ENCODE results near the gene ARHGAP12.
"Not testable (repeated sequence)": the region's sequence is repeated elsewhere in the genome, so short reads cannot be mapped to it uniquely, and the experiment has no call there.

ARHGAP12 gene

GRCh38 chr10:31928549-31929260, at the start of gene ARHGAP12:
Gene ARHGAP12 (minus strand): TSS chr10:31928831. CDS start chr10:31908855, 19,976 bp downstream.
- DNase-seq (ENCODE audit: low read depth in 2 of 2, low spot score in 1 of 2) = peak; percentile 69 to 78

GRCh38 chr10:31978156-31978483, 49.5 kb upstream of the ARHGAP12 start:
- DNase-seq (ENCODE audit: low read depth in 2 of 2, low spot score in 1 of 2) = no peak

GRCh38 chr10:31977440-31978155, 49.0 kb upstream of the ARHGAP12 start:
- DNase-seq (ENCODE audit: low read depth in 2 of 2, low spot score in 1 of 2) = no peak

- no peak for DNase-seq (ENCODE audit: low read depth in 2 of 2, low spot score in 1 of 2)
These were observed 46.6 kb upstream of the ARHGAP12 start for GRCh38 chr10:31975157-31975765.

GRCh38 chr10:31974434-31975124, 45.9 kb upstream of the ARHGAP12 start:
- DNase-seq (ENCODE audit: low read depth in 2 of 2, low spot score in 1 of 2) = no peak

GRCh38 chr10:31972519-31973041, 43.9 kb upstream of the ARHGAP12 start:
- DNase-seq (ENCODE audit: low read depth in 2 of 2, low spot score in 1 of 2) = no peak

GRCh38 chr10:31969847-31970246, 41.2 kb upstream of the ARHGAP12 start:
- DNase-seq (ENCODE audit: low read depth in 2 of 2, low spot score in 1 of 2) = not testable (repeated sequence)

- no peak for DNase-seq (ENCODE audit: low read depth in 2 of 2, low spot score in 1 of 2)
These were observed 35.0 kb upstream of the ARHGAP12 start for GRCh38 chr10:31963589-31963980.

- no peak for DNase-seq (ENCODE audit: low read depth in 2 of 2, low spot score in 1 of 2)
These were observed 34.4 kb upstream of the ARHGAP12 start for GRCh38 chr10:31962826-31963588.

GRCh38 chr10:31961277-31962074, 32.8 kb upstream of the ARHGAP12 start:
- DNase-seq (ENCODE audit: low read depth in 2 of 2, low spot score in 1 of 2) = no peak

GRCh38 chr10:31959461-31960173, 31.0 kb upstream of the ARHGAP12 start:
- no peak for DNase-seq (ENCODE audit: low read depth in 2 of 2, low spot score in 1 of 2)

- DNase-seq (ENCODE audit: low read depth in 2 of 2, low spot score in 1 of 2) = no peak
These were observed 30.2 kb upstream of the ARHGAP12 start for GRCh38 chr10:31958856-31959255.

GRCh38 chr10:31956200-31956946, 27.7 kb upstream of the ARHGAP12 start:
- no peak for DNase-seq (ENCODE audit: low read depth in 2 of 2, low spot score in 1 of 2)

- DNase-seq (ENCODE audit: low read depth in 2 of 2, low spot score in 1 of 2) = no peak
These were observed 26.0 kb upstream of the ARHGAP12 start for GRCh38 chr10:31954410-31955191.

GRCh38 chr10:31953480-31953879, 24.8 kb upstream of the ARHGAP12 start:
- no peak for DNase-seq (ENCODE audit: low read depth in 2 of 2, low spot score in 1 of 2)

- no peak for DNase-seq (ENCODE audit: low read depth in 2 of 2, low spot score in 1 of 2)
These were observed 24.4 kb upstream of the ARHGAP12 start for GRCh38 chr10:31953080-31953479.

GRCh38 chr10:31952066-31952465, 23.4 kb upstream of the ARHGAP12 start:
- DNase-seq (ENCODE audit: low read depth in 2 of 2, low spot score in 1 of 2) = no peak

GRCh38 chr10:31949266-31949665, 20.6 kb upstream of the ARHGAP12 start:
- no peak for DNase-seq (ENCODE audit: low read depth in 2 of 2, low spot score in 1 of 2)
